ENCODE results near the gene CEP104. TPM values are rescaled to one million over a fixed set of nuclear protein-coding genes. Genes with fewer than 3 reads are reported as not detected.

The CEP104 gene
- polyA plus RNA-seq, 2 of the 4 experiments (the other 2 are of a cell fraction): 14.5 to 28.8 TPM

DNA sequence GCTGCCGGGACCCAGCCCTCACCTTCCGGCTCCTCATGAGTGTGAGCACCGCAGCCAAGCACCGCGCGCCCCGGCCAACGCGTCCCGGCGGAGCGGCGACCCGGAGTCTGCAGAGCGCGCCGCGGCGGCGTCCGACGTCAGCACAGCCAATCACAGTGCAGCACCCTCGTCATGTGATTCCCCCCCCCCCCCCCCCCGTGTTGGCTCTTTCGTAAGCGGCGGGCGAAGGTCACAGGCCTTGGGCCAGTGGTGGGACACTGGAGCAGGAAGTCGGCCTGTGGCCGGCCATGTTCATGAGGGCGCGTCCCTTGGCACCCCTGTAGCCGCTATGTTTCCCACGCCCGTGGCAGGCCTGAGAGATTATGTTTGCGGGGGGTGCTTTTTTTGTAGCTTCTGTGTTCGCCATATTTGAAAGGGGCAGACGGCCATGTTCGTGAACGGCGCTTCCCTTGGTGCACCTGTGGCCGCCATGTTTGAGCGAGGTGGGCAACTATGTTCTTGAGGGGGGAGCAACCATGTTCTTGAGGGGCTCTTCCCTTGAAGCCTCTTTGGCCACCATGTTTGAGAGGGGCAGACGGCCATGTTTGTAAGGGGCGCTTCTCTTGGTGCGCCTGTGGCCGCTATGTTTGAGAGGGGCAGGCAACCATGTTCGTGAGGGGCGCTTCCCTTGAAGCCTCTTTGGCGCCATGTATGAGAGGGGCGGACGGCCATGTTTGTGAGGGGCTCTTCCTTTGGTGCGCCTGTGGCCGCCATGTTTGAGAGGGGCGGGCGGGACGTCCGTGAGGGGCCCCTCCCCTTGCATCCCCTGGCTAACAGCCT, 43.3 kb upstream of the CEP104 start, which contains the start of gene C1orf174:
Gene C1orf174 (minus strand): TSS at position 123 of the 819 bp plus-strand sequence. CDS start 86 bp downstream, at position 37.
- Histone ChIP-seq H3K9me3 (no peaks in the 10 kb centered on the region), H3K4me1 (0 out of 3 replicates have a peak, but pooled peaks cover 3% of the 10 kb centered on the region), H3K4me2 (peak within 1 kb of the TSS; percentile 96), H3K4me3 (peak within 1 kb of the TSS; percentile 81), H3K27ac (peak within 1 kb of the TSS; percentile 94 to 99)
- ChIA-PET CTCF (interaction anchor here (0.8 to 1.6 kb wide), 2 partner anchors 41 to 43 kb away, joined by 3 to 4 read pairs; partner anchors contain the start of gene DFFB), POLR2A (no interaction called here)
- peak; percentile 81 to 97 for DNase-seq (ENCODE audit: low read depth in 1 of 2, low spot score in 1 of 2)
- ATAC-seq: peak; percentile 88 to 90
- WGBS (ENCODE audit: missing lambda C conversion rate): 0% methylated on average over 13 of the region's 58 CpGs
- FAIRE-seq: peak; percentile 36
- no peak for TF ChIP-seq RFX5 (IDR thresholded peaks at IDR 0.05)
- no peak for TF ChIP-seq FOSB (CRISPR knock-in tag; IDR thresholded peaks at IDR 0.05)
- no peak for TF ChIP-seq KDM5A (IDR thresholded peaks at IDR 0.05)
- TF ChIP-seq MAZ (IDR thresholded peaks at IDR 0.05; ENCODE audit: borderline replicate concordance, low read depth, low read length): no peak
- TF ChIP-seq POLR2A (IDR thresholded peaks at IDR 0.05; ENCODE audit: low read length): peak; percentile 50
- no peak for TF ChIP-seq HOXB13 (CRISPR knock-in tag; IDR thresholded peaks at IDR 0.05; ENCODE audit: low read depth)
- peak; percentile 60; the same call in 1 of the 2 replicates for TF ChIP-seq KDM1A (IDR thresholded peaks at IDR 0.05; ENCODE audit: low read depth)
- no peak for TF ChIP-seq CHD4 (IDR thresholded peaks at IDR 0.05; ENCODE audit: borderline replicate concordance)
- TF ChIP-seq FOXS1 (CRISPR knock-in tag; IDR thresholded peaks at IDR 0.05): no peak
- no peak; the same call in 1 of the 2 replicates for TF ChIP-seq PHF8 (IDR thresholded peaks at IDR 0.05; ENCODE audit: borderline replicate concordance, low read depth)
- no peak for TF ChIP-seq SMC3 (IDR thresholded peaks at IDR 0.05)
- no peak for TF ChIP-seq CBX8 (IDR thresholded peaks at IDR 0.05)
- no peak for TF ChIP-seq BCL3 (IDR thresholded peaks at IDR 0.05)
- no peak for TF ChIP-seq GATA3 (IDR thresholded peaks at IDR 0.05; ENCODE audit: borderline replicate concordance)
- TF ChIP-seq REST (IDR thresholded peaks at IDR 0.05): no peak
- TF ChIP-seq RAD21 (conservative IDR thresholded peaks at IDR 0.05 in 1 of 2, IDR thresholded peaks at IDR 0.05 in 1 of 2): no peak
- TF ChIP-seq MYC (IDR thresholded peaks at IDR 0.05; ENCODE audit: borderline replicate concordance, low read length): no peak; the same call in 1 of the 2 replicates
- TF ChIP-seq CBX2 (IDR thresholded peaks at IDR 0.05; ENCODE audit: borderline replicate concordance, low read depth): no peak
- TF ChIP-seq USF2 (IDR thresholded peaks at IDR 0.05): peak; percentile 73
- TF ChIP-seq, protein P1, sequence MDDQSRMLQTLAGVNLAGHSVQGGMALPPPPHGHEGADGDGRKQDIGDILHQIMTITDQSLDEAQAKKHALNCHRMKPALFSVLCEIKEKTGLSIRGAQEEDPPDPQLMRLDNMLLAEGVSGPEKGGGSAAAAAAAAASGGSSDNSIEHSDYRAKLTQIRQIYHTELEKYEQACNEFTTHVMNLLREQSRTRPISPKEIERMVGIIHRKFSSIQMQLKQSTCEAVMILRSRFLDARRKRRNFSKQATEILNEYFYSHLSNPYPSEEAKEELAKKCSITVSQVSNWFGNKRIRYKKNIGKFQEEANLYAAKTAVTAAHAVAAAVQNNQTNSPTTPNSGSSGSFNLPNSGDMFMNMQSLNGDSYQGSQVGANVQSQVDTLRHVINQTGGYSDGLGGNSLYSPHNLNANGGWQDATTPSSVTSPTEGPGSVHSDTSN (IDR thresholded peaks at IDR 0.05): no peak
- no peak for TF ChIP-seq TFCP2L1 (CRISPR knock-in tag; IDR thresholded peaks at IDR 0.05)
- TF ChIP-seq, protein P2, sequence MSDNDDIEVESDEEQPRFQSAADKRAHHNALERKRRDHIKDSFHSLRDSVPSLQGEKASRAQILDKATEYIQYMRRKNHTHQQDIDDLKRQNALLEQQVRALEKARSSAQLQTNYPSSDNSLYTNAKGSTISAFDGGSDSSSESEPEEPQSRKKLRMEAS (IDR thresholded peaks at IDR 0.05): peak; percentile 5; the same call in 1 of the 2 replicates
- no peak for TF ChIP-seq ATOH8 (CRISPR knock-in tag; IDR thresholded peaks at IDR 0.05; ENCODE audit: low read depth)
- TF ChIP-seq HMGXB4 (CRISPR knock-in tag; IDR thresholded peaks at IDR 0.05; ENCODE audit: borderline replicate concordance): no peak
- no peak; the same call in 1 of the 2 replicates for TF ChIP-seq ZSCAN20 (CRISPR knock-in tag; IDR thresholded peaks at IDR 0.05)
- no peak for TF ChIP-seq RCOR1 (IDR thresholded peaks at IDR 0.05; ENCODE audit: low read depth, low read length)
- TF ChIP-seq, protein P3, sequence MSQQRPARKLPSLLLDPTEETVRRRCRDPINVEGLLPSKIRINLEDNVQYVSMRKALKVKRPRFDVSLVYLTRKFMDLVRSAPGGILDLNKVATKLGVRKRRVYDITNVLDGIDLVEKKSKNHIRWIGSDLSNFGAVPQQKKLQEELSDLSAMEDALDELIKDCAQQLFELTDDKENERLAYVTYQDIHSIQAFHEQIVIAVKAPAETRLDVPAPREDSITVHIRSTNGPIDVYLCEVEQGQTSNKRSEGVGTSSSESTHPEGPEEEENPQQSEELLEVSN (IDR thresholded peaks at IDR 0.05; ENCODE audit: borderline replicate concordance, low read depth): 0 out of 2 replicates have a peak, but pooled peaks have one; percentile 28
- TF ChIP-seq JUN (IDR thresholded peaks at IDR 0.05): peak; percentile 17 to 41; a peak in 2 of 5 replicates
- no peak for TF ChIP-seq BHLHE40 (IDR thresholded peaks at IDR 0.05; ENCODE audit: low read depth, low read length)
